HepG2 (cell line): Measurements from ENCODE around the gene AGPAT3. TPM values are rescaled to one million over a fixed set of nuclear protein-coding genes. Genes with fewer than 3 reads are reported as not detected.

Experiments
- ARNT ChIP-seq: fragments of 450-650 bp; IDR thresholded peaks from 2 replicates; pipeline ENCODE4 v1.6.1; 2017
- FOXA1 ChIP-seq, 2 experiments: fragments of 450-650 bp in 1 of 2; sonication (generic) in 1 of 2; formaldehyde crosslinking in 1 of 2; IDR thresholded peaks; 2 replicates each; pipeline versions ENCODE4 v1.4.0 to v1.6.1; 2016 to 2020; ENCODE audit warnings: missing genetic modification reagents in 1 of 2
- KAT8 ChIP-seq: IDR thresholded peaks from 2 replicates; pipeline ENCODE4 v1.6.1; 2016; ENCODE audit warnings: missing genetic modification reagents, missing compliant biosample characterization
- MAFG ChIP-seq: sonication (generic); formaldehyde crosslinking; IDR thresholded peaks from 2 replicates; pipeline ENCODE4 v1.5.1; 2020; ENCODE audit warnings: mild to moderate bottlenecking, missing genetic modification reagents
- PHF20 ChIP-seq: sonication (generic); formaldehyde crosslinking; IDR thresholded peaks from 2 replicates; pipeline ENCODE4 v1.5.0; 2020; ENCODE audit warnings: mild to moderate bottlenecking, missing genetic modification reagents
- TSC22D2 ChIP-seq: sonication (generic); formaldehyde crosslinking; IDR thresholded peaks from 2 replicates; pipeline ENCODE4 v1.5.1; 2020; ENCODE audit warnings: missing genetic modification reagents, mild to moderate bottlenecking, borderline replicate concordance
- YEATS4 ChIP-seq: sonication (generic); formaldehyde crosslinking; IDR thresholded peaks from 2 replicates; pipeline ENCODE4 v1.4.0; 2020; ENCODE audit warnings: missing genetic modification reagents, borderline replicate concordance
- ZFYVE20 ChIP-seq: sonication (generic); formaldehyde crosslinking; IDR thresholded peaks from 2 replicates; pipeline ENCODE4 v1.8.0; 2023; ENCODE audit warnings: low read depth, mild to moderate bottlenecking, moderate library complexity, missing genetic modification reagents, borderline replicate concordance
- ZMYM4 ChIP-seq: sonication (generic); formaldehyde crosslinking; IDR thresholded peaks from 2 replicates; pipeline ENCODE4 v1.8.1; 2023; ENCODE audit warnings: mild to moderate bottlenecking, missing genetic modification reagents
- ZNF326 ChIP-seq: sonication (generic); formaldehyde crosslinking; IDR thresholded peaks from 2 replicates; pipeline ENCODE4 v1.4.0; 2020; ENCODE audit warnings: missing genetic modification reagents, borderline replicate concordance
- ZNF557 ChIP-seq: sonication (generic); formaldehyde crosslinking; IDR thresholded peaks from 2 replicates; pipeline ENCODE4 v1.4.0; 2020; ENCODE audit warnings: missing genetic modification reagents
- ZNF563 ChIP-seq: sonication (generic); formaldehyde crosslinking; IDR thresholded peaks from 2 replicates; pipeline ENCODE4 v1.8.0; 2022; ENCODE audit warnings: mild to moderate bottlenecking, moderate library complexity, missing genetic modification reagents
- ZSCAN20 ChIP-seq: sonication (generic); formaldehyde crosslinking; IDR thresholded peaks from 2 replicates; pipeline ENCODE4 v1.4.0; 2020; ENCODE audit warnings: missing genetic modification reagents, mild to moderate bottlenecking, borderline replicate concordance
- polyA plus RNA-seq, 8 experiments: library from polyadenylated mRNA; depleted of rRNA in 3 of 8; stranded (reverse) in 7 of 8; unstranded in 1 of 8; fragments of >200 nt; fragmentation: Illumina TruSeq in 4 of 8; extraction: Trizol in 4 of 8; gene quantifications; 2 replicates each; pipeline versions ENCODE4 v1.2.1 to v1.2.3, GENCODE V29; 2011 to 2016; ENCODE audit warnings: low read depth in 4 of 8, missing spikeins in 1 of 8, mixed read lengths in 1 of 8; ENCODE audit not compliant: insufficient read depth in 1 of 8
- total RNA-seq, 5 experiments: library from RNA; depleted of rRNA; stranded (reverse); fragments of >200 nt; fragmentation: Illumina TruSeq; extraction: Trizol; gene quantifications; 2 replicates each; pipeline ENCODE4 v1.2.3, GENCODE V29; 2016; ENCODE audit warnings: low read depth in 1 of 5
- TF ChIP-seq, protein P1 (sequence below): sonication (generic); formaldehyde crosslinking; IDR thresholded peaks from 2 replicates; pipeline ENCODE4 v1.4.0; 2020; ENCODE audit warnings: missing genetic modification reagents, borderline replicate concordance
- TF ChIP-seq, protein P2 (sequence below): sonication (generic); formaldehyde crosslinking; IDR thresholded peaks from 2 replicates; pipeline ENCODE4 v1.8.0; 2022; ENCODE audit warnings: low read depth, missing genetic modification reagents
- TF ChIP-seq, protein P3 (sequence below): sonication (generic); formaldehyde crosslinking; IDR thresholded peaks from 2 replicates; pipeline ENCODE4 v1.4.0; 2020; ENCODE audit warnings: missing genetic modification reagents
- TF ChIP-seq, protein P4 (sequence below): sonication (generic); formaldehyde crosslinking; IDR thresholded peaks from 2 replicates; pipeline ENCODE4 v1.4.0; 2020; ENCODE audit warnings: missing genetic modification reagents
- TF ChIP-seq, protein P5 (sequence below): sonication (generic); formaldehyde crosslinking; IDR thresholded peaks from 2 replicates; pipeline ENCODE4 v1.4.0; 2020; ENCODE audit warnings: missing genetic modification reagents, mild to moderate bottlenecking, borderline replicate concordance

Gene AGPAT3
- total and polyA plus RNA-seq, 2 of the 13 experiments (the other 11 are each of a cell fraction or from before 2014, with no cell fraction given), result 32.2 to 54.4 TPM

DNA sequence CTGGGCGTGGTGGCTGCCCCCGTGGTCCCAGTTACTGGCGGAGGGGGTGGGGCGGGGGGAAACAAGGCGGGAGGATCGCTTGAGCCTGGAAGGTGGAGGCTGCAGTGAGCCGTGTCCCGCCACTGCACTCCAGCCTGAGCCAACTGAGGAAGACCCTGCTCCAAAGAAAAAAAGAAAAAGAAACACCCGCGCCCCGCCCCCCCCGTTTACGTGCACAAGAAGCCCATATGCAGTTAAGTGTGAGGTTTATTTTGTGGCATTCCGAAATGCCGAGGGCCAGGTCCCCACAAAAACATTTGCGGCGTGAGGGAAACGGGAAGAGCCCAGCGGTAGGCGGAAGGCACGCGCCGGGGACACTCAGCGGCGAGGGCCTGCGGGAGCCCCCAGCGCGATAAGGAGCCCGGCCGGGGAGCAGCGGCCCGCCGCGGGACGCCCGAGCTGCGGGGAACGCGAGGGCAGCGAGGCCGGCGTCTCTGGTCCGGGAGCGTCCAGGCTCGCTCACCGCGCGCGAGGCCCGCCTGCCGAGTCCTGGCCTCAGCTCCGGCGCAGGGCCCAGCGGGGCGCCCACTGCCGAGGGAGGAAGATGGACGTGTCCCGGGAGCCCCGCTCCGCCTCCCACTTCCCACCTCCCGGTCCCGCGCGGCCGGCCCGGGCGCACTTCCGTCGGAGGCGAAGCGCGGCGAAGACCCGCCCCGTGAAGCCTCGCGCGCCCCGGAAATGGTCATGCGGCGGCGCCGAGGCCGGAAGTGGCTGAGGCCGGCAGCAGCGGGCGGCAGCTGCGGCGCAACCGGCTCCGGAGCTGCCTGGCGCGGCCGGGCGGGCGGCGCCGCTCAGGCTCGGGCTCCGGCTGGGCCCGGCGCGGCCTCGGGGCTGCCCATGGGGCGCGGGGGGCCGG lies 146.8 kb downstream of the AGPAT3 start, which contains the start of gene TRAPPC10 (continued):
- TF ChIP-seq, protein P1, sequence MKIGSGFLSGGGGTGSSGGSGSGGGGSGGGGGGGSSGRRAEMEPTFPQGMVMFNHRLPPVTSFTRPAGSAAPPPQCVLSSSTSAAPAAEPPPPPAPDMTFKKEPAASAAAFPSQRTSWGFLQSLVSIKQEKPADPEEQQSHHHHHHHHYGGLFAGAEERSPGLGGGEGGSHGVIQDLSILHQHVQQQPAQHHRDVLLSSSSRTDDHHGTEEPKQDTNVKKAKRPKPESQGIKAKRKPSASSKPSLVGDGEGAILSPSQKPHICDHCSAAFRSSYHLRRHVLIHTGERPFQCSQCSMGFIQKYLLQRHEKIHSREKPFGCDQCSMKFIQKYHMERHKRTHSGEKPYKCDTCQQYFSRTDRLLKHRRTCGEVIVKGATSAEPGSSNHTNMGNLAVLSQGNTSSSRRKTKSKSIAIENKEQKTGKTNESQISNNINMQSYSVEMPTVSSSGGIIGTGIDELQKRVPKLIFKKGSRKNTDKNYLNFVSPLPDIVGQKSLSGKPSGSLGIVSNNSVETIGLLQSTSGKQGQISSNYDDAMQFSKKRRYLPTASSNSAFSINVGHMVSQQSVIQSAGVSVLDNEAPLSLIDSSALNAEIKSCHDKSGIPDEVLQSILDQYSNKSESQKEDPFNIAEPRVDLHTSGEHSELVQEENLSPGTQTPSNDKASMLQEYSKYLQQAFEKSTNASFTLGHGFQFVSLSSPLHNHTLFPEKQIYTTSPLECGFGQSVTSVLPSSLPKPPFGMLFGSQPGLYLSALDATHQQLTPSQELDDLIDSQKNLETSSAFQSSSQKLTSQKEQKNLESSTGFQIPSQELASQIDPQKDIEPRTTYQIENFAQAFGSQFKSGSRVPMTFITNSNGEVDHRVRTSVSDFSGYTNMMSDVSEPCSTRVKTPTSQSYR (CRISPR knock-in tag), result 0 out of 2 replicates have a peak, but pooled peaks have one; percentile 9
- TF ChIP-seq, protein P2, sequence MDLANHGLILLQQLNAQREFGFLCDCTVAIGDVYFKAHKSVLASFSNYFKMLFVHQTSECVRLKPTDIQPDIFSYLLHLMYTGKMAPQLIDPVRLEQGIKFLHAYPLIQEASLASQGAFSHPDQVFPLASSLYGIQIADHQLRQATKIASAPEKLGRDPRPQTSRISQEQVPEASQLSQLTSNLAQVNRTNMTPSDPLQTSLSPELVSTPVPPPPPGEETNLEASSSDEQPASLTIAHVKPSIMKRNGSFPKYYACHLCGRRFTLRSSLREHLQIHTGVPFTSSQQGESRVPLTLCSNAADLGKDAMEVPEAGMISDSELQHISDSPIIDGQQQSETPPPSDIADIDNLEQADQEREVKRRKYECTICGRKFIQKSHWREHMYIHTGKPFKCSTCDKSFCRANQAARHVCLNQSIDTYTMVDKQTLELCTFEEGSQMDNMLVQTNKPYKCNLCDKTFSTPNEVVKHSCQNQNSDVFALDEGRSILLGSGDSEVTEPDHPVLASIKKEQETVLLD, result peak; percentile 96
- TF ChIP-seq, protein P3, sequence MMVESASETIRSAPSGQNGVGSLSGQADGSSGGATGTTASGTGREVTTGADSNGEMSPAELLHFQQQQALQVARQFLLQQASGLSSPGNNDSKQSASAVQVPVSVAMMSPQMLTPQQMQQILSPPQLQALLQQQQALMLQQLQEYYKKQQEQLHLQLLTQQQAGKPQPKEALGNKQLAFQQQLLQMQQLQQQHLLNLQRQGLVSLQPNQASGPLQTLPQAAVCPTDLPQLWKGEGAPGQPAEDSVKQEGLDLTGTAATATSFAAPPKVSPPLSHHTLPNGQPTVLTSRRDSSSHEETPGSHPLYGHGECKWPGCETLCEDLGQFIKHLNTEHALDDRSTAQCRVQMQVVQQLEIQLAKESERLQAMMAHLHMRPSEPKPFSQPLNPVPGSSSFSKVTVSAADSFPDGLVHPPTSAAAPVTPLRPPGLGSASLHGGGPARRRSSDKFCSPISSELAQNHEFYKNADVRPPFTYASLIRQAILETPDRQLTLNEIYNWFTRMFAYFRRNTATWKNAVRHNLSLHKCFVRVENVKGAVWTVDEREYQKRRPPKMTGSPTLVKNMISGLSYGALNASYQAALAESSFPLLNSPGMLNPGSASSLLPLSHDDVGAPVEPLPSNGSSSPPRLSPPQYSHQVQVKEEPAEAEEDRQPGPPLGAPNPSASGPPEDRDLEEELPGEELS (CRISPR knock-in tag), result peak; percentile 4; the same call in 1 of the 2 replicates
- TF ChIP-seq TSC22D2 (CRISPR knock-in tag) (peak; percentile 50; the same call in 1 of the 2 replicates), ZMYM4 (CRISPR knock-in tag) (peak; percentile 53; the same call in 1 of the 2 replicates), ZNF563 (CRISPR knock-in tag) (peak; percentile 75), FOXA1 (IDR thresholded peaks at IDR 0.05) (no peak), FOXA1 (CRISPR knock-in tag; IDR thresholded peaks at IDR 0.05) (0 out of 2 replicates have a peak, but pooled peaks have one; percentile 12), KAT8 (CRISPR knock-in tag) (peak; percentile 77), ZFYVE20 (CRISPR knock-in tag) (no peak), PHF20 (CRISPR knock-in tag) (peak; percentile 83), ARNT (no peak), MAFG (CRISPR knock-in tag) (no peak), YEATS4 (CRISPR knock-in tag) (peak; percentile 89), ZSCAN20 (CRISPR knock-in tag) (no peak), ZNF326 (CRISPR knock-in tag) (no peak), ZNF557 (CRISPR knock-in tag) (no peak)
- TF ChIP-seq, protein P4, sequence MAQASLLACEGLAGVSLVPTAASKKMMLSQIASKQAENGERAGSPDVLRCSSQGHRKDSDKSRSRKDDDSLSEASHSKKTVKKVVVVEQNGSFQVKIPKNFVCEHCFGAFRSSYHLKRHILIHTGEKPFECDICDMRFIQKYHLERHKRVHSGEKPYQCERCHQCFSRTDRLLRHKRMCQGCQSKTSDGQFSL, result no peak
- TF ChIP-seq, protein P5, sequence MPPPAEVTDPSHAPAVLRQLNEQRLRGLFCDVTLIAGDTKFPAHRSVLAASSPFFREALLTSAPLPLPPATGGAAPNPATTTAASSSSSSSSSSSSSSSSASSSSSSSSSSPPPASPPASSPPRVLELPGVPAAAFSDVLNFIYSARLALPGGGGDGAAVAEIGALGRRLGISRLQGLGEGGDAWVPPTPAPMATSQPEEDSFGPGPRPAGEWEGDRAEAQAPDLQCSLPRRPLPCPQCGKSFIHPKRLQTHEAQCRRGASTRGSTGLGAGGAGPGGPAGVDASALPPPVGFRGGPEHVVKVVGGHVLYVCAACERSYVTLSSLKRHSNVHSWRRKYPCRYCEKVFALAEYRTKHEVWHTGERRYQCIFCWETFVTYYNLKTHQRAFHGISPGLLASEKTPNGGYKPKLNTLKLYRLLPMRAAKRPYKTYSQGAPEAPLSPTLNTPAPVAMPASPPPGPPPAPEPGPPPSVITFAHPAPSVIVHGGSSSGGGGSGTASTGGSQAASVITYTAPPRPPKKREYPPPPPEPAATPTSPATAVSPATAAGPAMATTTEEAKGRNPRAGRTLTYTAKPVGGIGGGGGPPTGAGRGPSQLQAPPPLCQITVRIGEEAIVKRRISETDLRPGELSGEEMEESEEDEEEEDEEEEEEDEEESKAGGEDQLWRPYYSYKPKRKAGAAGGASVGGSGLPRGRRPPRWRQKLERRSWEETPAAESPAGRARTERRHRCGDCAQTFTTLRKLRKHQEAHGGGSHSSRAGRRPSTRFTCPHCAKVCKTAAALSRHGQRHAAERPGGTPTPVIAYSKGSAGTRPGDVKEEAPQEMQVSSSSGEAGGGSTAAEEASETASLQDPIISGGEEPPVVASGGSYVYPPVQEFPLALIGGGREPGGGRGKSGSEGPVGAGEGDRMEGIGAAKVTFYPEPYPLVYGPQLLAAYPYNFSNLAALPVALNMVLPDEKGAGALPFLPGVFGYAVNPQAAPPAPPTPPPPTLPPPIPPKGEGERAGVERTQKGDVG (CRISPR knock-in tag), result no peak
